HG03045 (cell line): ENCODE data around the gene TMEM176B.
"Not testable (repeated sequence)": the region's sequence is repeated elsewhere in the genome, so short reads cannot be mapped to it uniquely, and the experiment has no call there.

ENCODE experiments used
- ATAC-seq: cut with Tn5 transposase; IDR thresholded peaks from one replicate; pipeline ENCODE4 v1.9.1; 2021; ENCODE audit warnings: mild to moderate bottlenecking, moderate library complexity; ENCODE audit not compliant: unreplicated experiment

The TMEM176B gene

GRCh38 chr7:150791746-150792452, 8.3 kb downstream of the TMEM176B start:
- no peak for ATAC-seq

- ATAC-seq: no peak
Observed at GRCh38 chr7:150791304-150791703, 8.9 kb downstream of the TMEM176B start.

GRCh38 chr7:150790416-150791075, 9.6 kb downstream of the TMEM176B start:
- no peak for ATAC-seq

GRCh38 chr7:150788474-150789269, 11.5 kb downstream of the TMEM176B start:
- ATAC-seq: no peak

- no peak for ATAC-seq
Observed at GRCh38 chr7:150787321-150788281, 12.6 kb downstream of the TMEM176B start.

- ATAC-seq: no peak
Observed at GRCh38 chr7:150784954-150785353, 15.2 kb downstream of the TMEM176B start.

- ATAC-seq: no peak
Observed at GRCh38 chr7:150784120-150784736, 15.9 kb downstream of the TMEM176B start.

GRCh38 chr7:150781961-150782360, 18.2 kb downstream of the TMEM176B start:
- no peak for ATAC-seq

GRCh38 chr7:150781103-150781502, 19.1 kb downstream of the TMEM176B start:
- no peak for ATAC-seq

- ATAC-seq: no peak
Observed at GRCh38 chr7:150780292-150780691, 19.9 kb downstream of the TMEM176B start.

- ATAC-seq: no peak
Observed at GRCh38 chr7:150778738-150779301, 21.3 kb downstream of the TMEM176B start.

GRCh38 chr7:150778014-150778737, 22.0 kb downstream of the TMEM176B start:
- ATAC-seq: no peak

- ATAC-seq: not testable (repeated sequence)
Observed at GRCh38 chr7:150774131-150774530, 26.0 kb downstream of the TMEM176B start.

- no peak for ATAC-seq
Observed at GRCh38 chr7:150769768-150770167, 30.4 kb downstream of the TMEM176B start.

GRCh38 chr7:150766334-150766709, 33.8 kb downstream of the TMEM176B start:
- ATAC-seq: no peak

GRCh38 chr7:150759479-150759878, 40.7 kb downstream of the TMEM176B start:
- no peak for ATAC-seq

- no peak for ATAC-seq
Observed at GRCh38 chr7:150756858-150757257, 43.3 kb downstream of the TMEM176B start.

- no peak for ATAC-seq
Observed at GRCh38 chr7:150756166-150756565, 44.0 kb downstream of the TMEM176B start.

- ATAC-seq: no peak
Observed at GRCh38 chr7:150755473-150756099, 44.6 kb downstream of the TMEM176B start.
